NT2/D1 (cell line): ENCODE results near the gene TTC12.
A peak's percentile ranks its signal among the peaks of the same experiment; 100 is the strongest.

Source experiments
- DNase-seq: peaks from one replicate; pipeline ENCODE4 v3.0.0-alpha.2; 2011; ENCODE audit warnings: low read depth, low spot score
- H3K27me3 ChIP-seq: 2 replicates; pipeline ENCODE4 v1.6.0; 2011; ENCODE audit warnings: mild to moderate bottlenecking; ENCODE audit not compliant: insufficient read length, insufficient read depth
- H3K36me3 ChIP-seq: 2 replicates; pipeline ENCODE4 v1.6.1; 2011; ENCODE audit warnings: mild to moderate bottlenecking, low read length, mixed read lengths; ENCODE audit not compliant: insufficient read depth, insufficient read length
- H3K4me1 ChIP-seq: 2 replicates; pipeline ENCODE4 v1.5.1; 2011; ENCODE audit not compliant: insufficient read depth, insufficient read length
- H3K4me3 ChIP-seq: 2 replicates; pipeline ENCODE4 v1.5.1; 2011; ENCODE audit warnings: low read depth; ENCODE audit not compliant: insufficient read length
- H3K9ac ChIP-seq: 2 replicates; pipeline ENCODE4 v1.6.0; 2011; ENCODE audit warnings: low read depth; ENCODE audit not compliant: insufficient read length
- H3K9me3 ChIP-seq: 2 replicates; pipeline ENCODE4 v1.5.1; 2011; ENCODE audit warnings: mild to moderate bottlenecking, low read length; ENCODE audit not compliant: insufficient read depth
- SUZ12 ChIP-seq: IDR thresholded peaks from 2 replicates; pipeline ENCODE4 v1.6.1; 2011; ENCODE audit not compliant: insufficient read length, insufficient read depth; ENCODE audit errors: extremely low read depth
- YY1 ChIP-seq: IDR thresholded peaks from 2 replicates; pipeline ENCODE4 v1.6.1; 2011; ENCODE audit not compliant: insufficient read length, insufficient read depth
- ZNF274 ChIP-seq: IDR thresholded peaks from 2 replicates; pipeline ENCODE4 v1.6.1; 2011; ENCODE audit warnings: mild to moderate bottlenecking, low read depth, low read length

The TTC12 gene

GRCh38 chr11:113378692-113379091 is 64.3 kb downstream of the TTC12 start:
- DNase-seq, result no peak
- H3K36me3 ChIP-seq, result no peaks in the 10 kb centered on the region
- no peaks in the 10 kb centered on the region for H3K4me1 ChIP-seq
- H3K27me3 ChIP-seq, result no peaks in the 10 kb centered on the region
- TF ChIP-seq YY1, result no peak
- TF ChIP-seq ZNF274, result no peak
- TF ChIP-seq SUZ12, result no peak
- H3K9ac ChIP-seq, result no peak overlapping the region
- H3K9me3 ChIP-seq, result no peaks in the 10 kb centered on the region
- no peak overlapping the region for H3K4me3 ChIP-seq

- no peaks in the 10 kb centered on the region for H3K9me3 ChIP-seq
- no peak overlapping the region for H3K4me3 ChIP-seq
- H3K9ac ChIP-seq, result no peak overlapping the region
- H3K36me3 ChIP-seq, result no peaks in the 10 kb centered on the region
- DNase-seq, result no peak
- H3K27me3 ChIP-seq, result no peaks in the 10 kb centered on the region
- no peak for TF ChIP-seq ZNF274
- peaks cover 5% of the 10 kb centered on the region for H3K4me1 ChIP-seq
Observed at GRCh38 chr11:113382121-113382520, 67.7 kb downstream of the TTC12 start.

GRCh38 chr11:113384551-113384950 is 70.2 kb downstream of the TTC12 start:
- Histone ChIP-seq H3K4me3 (no peak overlapping the region), H3K9ac (no peak overlapping the region), H3K36me3 (no peaks in the 10 kb centered on the region), H3K9me3 (no peaks in the 10 kb centered on the region), H3K27me3 (peaks cover 3% of the 10 kb centered on the region), H3K4me1 (peaks cover 7% of the 10 kb centered on the region)
- TF ChIP-seq YY1, result no peak
- TF ChIP-seq ZNF274, result no peak
- TF ChIP-seq SUZ12, result no peak
- no peak for DNase-seq

GRCh38 chr11:113385749-113386148 is 71.4 kb downstream of the TTC12 start:
- Histone ChIP-seq H3K27me3 (peaks cover 3% of the 10 kb centered on the region), H3K36me3 (no peaks in the 10 kb centered on the region), H3K4me3 (no peak overlapping the region), H3K9me3 (no peaks in the 10 kb centered on the region), H3K9ac (no peak overlapping the region), H3K4me1 (peaks cover 7% of the 10 kb centered on the region)
- TF ChIP-seq SUZ12 (no peak), ZNF274 (no peak), YY1 (no peak)
- DNase-seq, result no peak

- Histone ChIP-seq H3K36me3 (no peaks in the 10 kb centered on the region), H3K4me3 (no peak overlapping the region), H3K27me3 (peaks cover 3% of the 10 kb centered on the region), H3K9ac (peak overlapping the region; percentile 5), H3K9me3 (no peaks in the 10 kb centered on the region), H3K4me1 (peaks cover 7% of the 10 kb centered on the region)
- TF ChIP-seq YY1, result no peak
- no peak for TF ChIP-seq ZNF274
- no peak for TF ChIP-seq SUZ12
- DNase-seq, result no peak
Observed at GRCh38 chr11:113386866-113387265, 72.5 kb downstream of the TTC12 start.

- Histone ChIP-seq H3K9ac (peak within 1 kb of the TSS; percentile 81), H3K4me1 (peaks cover 7% of the 10 kb centered on the region), H3K36me3 (no peaks in the 10 kb centered on the region), H3K27me3 (peaks cover 3% of the 10 kb centered on the region), H3K9me3 (no peaks in the 10 kb centered on the region), H3K4me3 (peak within 1 kb of the TSS; percentile 39)
- TF ChIP-seq ZNF274, result no peak
- TF ChIP-seq YY1, result no peak
- no peak for TF ChIP-seq SUZ12
- peak; percentile 30 for DNase-seq
Observed at GRCh38 chr11:113387605-113388211, 73.3 kb downstream of the TTC12 start, which contains the start of gene ANKK1. Gene ANKK1, plus strand, starts transcription at chr11:113387779. Its CDS starts 106 bp downstream, at chr11:113387885.

- peaks cover 7% of the 10 kb centered on the region for H3K4me1 ChIP-seq
- H3K4me3 ChIP-seq, result no peak overlapping the region
- no peaks in the 10 kb centered on the region for H3K9me3 ChIP-seq
- DNase-seq, result peak; percentile 35
- no peak overlapping the region for H3K9ac ChIP-seq
- peaks cover 3% of the 10 kb centered on the region for H3K27me3 ChIP-seq
- H3K36me3 ChIP-seq, result no peaks in the 10 kb centered on the region
- TF ChIP-seq SUZ12 (no peak), YY1 (no peak), ZNF274 (no peak)
Observed at GRCh38 chr11:113389272-113389671, 74.9 kb downstream of the TTC12 start.
